AG04450 (cell line): Measurements from ENCODE around the gene NUP43. TPM values are rescaled to one million over a fixed set of nuclear protein-coding genes. Genes with fewer than 3 reads are reported as not detected.
"Not testable (repeated sequence)": the region's sequence is repeated elsewhere in the genome, so short reads cannot be mapped to it uniquely, and the experiment has no call there.

Experiments used
- CTCF ChIA-PET: fragments of 300-600, 350-600 bp; formaldehyde crosslinking; extraction: SDS; loops from one replicate; lab custom pipeline; 2022; ENCODE audit warnings: antibody characterized with exemption, inconsistent platforms; lab: Charles Lee
- POLR2A ChIA-PET: fragments of 350-600 bp; formaldehyde crosslinking; extraction: SDS; loops from one replicate; lab custom pipeline; 2021; ENCODE audit warnings: antibody characterized with exemption, inconsistent platforms; lab: Yijun Ruan, JAX
- DNase-seq: peaks from one replicate; pipeline ENCODE4 v3.0.0-alpha.2; 2011; ENCODE audit warnings: low read depth, low spot score
- H3K27ac ChIP-seq: one replicate; pipeline ENCODE4 v1.5.1; 2012; ENCODE audit warnings: low read depth, low read length, control low read depth
- H3K27me3 ChIP-seq: one replicate; pipeline ENCODE4 v1.6.0; 2012; ENCODE audit warnings: low read length; ENCODE audit not compliant: control insufficient read depth, insufficient read depth
- H3K4me3 ChIP-seq: 2 replicates; pipeline ENCODE4 v1.5.1; 2011; ENCODE audit warnings: mild to moderate bottlenecking, low read depth, low read length, control low read depth
- H3K9me3 ChIP-seq: 2 replicates; pipeline ENCODE4 v1.5.1; 2012; ENCODE audit warnings: low read length; ENCODE audit not compliant: control insufficient read depth, insufficient read depth
- CTCF ChIP-seq: IDR thresholded peaks from 2 replicates; pipeline ENCODE4 v1.5.1; 2011; ENCODE audit warnings: low read depth, low read length, control low read depth, inconsistent platforms
- polyA plus RNA-seq: library from polyadenylated mRNA; depleted of rRNA; stranded (reverse); fragments of >200 nt; gene quantifications from 2 replicates; pipeline ENCODE4 v1.2.3, GENCODE V29; 2011

The NUP43 gene
- polyA plus RNA-seq, 1 experiment, result 27.9 TPM

GRCh38 chr6:149694921-149695320 is 51.4 kb downstream of the NUP43 start:
- ChIA-PET POLR2A (no interaction called here), CTCF (interaction anchor here (0.6 kb wide), 1 partner anchor 10 kb away, joined by 3 read pairs; no protein-coding TSS in a partner anchor)
- Histone ChIP-seq H3K27ac (no peak overlapping the region), H3K27me3 (no peaks in the 10 kb centered on the region), H3K4me3 (no peak overlapping the region), H3K9me3 (no peaks in the 10 kb centered on the region)
- no peak for DNase-seq
- no peak for TF ChIP-seq CTCF

- DNase-seq, result no peak
- no peak for TF ChIP-seq CTCF
- CTCF ChIA-PET, result no interaction called here
- H3K9me3 ChIP-seq, result no peaks in the 10 kb centered on the region
- H3K4me3 ChIP-seq, result no peak overlapping the region
- no peak overlapping the region for H3K27ac ChIP-seq
- POLR2A ChIA-PET, result no interaction called here
- H3K27me3 ChIP-seq, result no peaks in the 10 kb centered on the region
These were observed 55.1 kb downstream of the NUP43 start for GRCh38 chr6:149691201-149691600.

GRCh38 chr6:149686230-149686629 is 60.1 kb downstream of the NUP43 start:
- POLR2A ChIA-PET, result no interaction called here
- no peak for DNase-seq
- Histone ChIP-seq H3K27ac (no peak overlapping the region), H3K4me3 (no peak overlapping the region), H3K9me3 (no peaks in the 10 kb centered on the region), H3K27me3 (no peaks in the 10 kb centered on the region)
- TF ChIP-seq CTCF, result no peak
- CTCF ChIA-PET, result interaction anchor here (0.6 kb wide), 1 partner anchor 254 kb away, joined by 3 read pairs; no protein-coding TSS in a partner anchor

- Histone ChIP-seq H3K27ac (no peak overlapping the region), H3K4me3 (no peak overlapping the region), H3K9me3 (no peaks in the 10 kb centered on the region), H3K27me3 (no peaks in the 10 kb centered on the region)
- no peak for DNase-seq
- ChIA-PET CTCF (no interaction called here), POLR2A (interaction anchor here (0.9 kb wide), 1 partner anchor 34 kb away, joined by 3 read pairs; the partner anchor contains the start of gene LATS1)
- no peak for TF ChIP-seq CTCF
These were observed 63.0 kb downstream of the NUP43 start for GRCh38 chr6:149683256-149683859.

- H3K4me3 ChIP-seq, CTCF ChIA-PET, H3K27ac ChIP-seq, POLR2A ChIA-PET, H3K27me3 ChIP-seq, H3K9me3 ChIP-seq, DNase-seq: not testable (repeated sequence)
These were observed 64.5 kb downstream of the NUP43 start for GRCh38 chr6:149681845-149682244.
